Myocyte (in vitro differentiated cells): ENCODE measurements around the gene EEA1. TPM values are rescaled to one million over a fixed set of nuclear protein-coding genes. Genes with fewer than 3 reads are reported as not detected.
"Not testable (repeated sequence)": the region's sequence is repeated elsewhere in the genome, so short reads cannot be mapped to it uniquely, and the experiment has no call there.

Source experiments
- DNase-seq: peaks from one replicate; pipeline ENCODE4 v3.0.0-alpha.2; 2012; ENCODE audit warnings: low read depth
- total RNA-seq: library from RNA; depleted of rRNA; stranded (reverse); fragments of >200 nt; gene quantifications from 2 replicates; pipeline ENCODE4 v1.2.3, GENCODE V29; 2014

Gene EEA1
- total RNA-seq, 1 donor from 2014 or later = 24.9 TPM

GRCh38 chr12:92810370-92810769, 118.7 kb downstream of the EEA1 start:
- no peak for DNase-seq

DNA sequence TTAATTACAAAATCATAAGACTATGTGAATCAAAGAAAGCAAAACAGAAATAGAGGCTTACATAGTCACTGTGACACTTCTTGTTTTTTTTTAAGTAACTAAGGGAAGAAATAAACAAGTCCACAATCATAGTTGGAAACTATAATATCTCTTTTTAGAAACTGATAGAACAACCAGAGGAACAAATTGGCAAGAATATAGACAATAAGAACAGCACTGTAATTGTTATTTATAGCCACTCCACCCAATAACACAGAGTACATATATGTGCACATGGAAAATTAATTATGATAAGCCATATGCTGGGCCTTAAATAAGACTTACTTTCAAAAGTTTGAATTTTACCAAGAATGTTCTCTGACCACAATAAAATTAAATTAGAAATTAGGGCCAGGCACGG, 125.2 kb downstream of the EEA1 start:
- DNase-seq = no peak

DNA sequence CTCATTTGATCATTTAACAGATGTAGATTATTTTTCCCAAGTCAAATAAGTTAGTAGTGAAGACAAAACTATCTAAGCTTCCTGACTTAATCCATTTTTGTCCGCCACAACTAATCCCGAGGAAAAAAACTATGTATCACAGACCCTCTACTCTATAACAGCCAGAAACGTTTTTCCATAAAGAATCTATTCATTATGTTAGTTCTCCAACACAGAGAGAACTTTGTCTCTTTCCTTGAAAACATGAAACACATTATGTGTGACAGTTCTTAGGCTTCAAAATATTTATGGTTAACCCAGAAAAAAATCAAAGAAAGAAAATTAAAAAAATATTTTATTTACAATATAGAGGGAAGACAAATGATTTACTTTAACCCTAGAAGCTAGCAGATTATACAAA, 126.2 kb downstream of the EEA1 start:
- DNase-seq = no peak

DNA sequence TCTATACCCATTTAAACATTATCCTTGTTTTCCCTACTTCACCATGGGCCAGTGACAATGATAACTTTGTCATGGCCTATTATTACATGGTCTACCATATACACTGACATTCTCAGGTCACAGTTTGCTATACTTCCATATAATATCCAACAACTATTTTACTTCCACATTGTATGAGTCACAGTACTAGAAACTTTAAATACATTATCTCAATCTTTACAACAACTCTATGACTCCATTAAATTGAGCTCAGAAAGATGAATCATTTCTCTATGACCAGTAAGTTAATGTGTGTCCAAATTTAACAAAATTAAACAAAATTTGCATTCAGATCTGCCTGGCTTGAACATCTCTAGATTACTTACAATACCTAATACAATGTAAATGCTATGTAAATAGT, 132.4 kb downstream of the EEA1 start:
- no peak for DNase-seq

DNA sequence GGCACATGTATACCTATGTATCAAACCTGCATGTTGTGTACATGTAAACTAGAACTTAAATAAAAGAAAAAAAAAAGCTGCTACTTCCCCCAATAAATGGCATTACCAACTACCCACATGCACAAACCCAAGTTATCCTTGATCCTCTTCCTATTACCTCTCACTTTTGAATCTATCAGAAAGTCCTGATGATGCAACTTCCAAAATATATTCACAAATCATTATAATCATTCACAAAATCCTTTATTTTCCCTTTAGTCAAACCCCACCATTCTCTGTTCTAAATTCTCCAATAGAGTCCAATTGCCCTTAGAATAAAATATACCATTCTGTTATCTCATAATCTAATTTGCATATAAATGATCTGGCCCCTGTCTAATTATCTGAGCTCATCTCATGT, 134.3 kb downstream of the EEA1 start:
- DNase-seq = no peak

DNA sequence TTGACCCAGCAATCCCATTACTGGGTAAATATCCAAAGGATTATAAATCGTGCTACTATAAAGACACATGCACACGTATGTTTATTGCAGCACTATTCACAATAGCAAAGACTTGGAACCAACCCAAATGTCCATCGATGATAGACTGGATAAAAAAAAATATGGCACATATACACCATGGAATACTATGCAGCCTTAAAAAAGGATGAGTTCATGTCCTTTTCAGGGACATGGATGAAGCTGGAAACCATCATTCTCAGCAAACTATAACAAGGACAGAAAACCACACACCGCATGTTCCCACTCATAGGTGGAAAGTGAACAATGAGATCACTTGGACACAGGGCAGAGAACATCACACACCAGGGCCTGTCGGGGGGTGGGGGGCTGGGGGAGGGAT, 134.7 kb downstream of the EEA1 start:
- DNase-seq = not testable (repeated sequence)

DNA sequence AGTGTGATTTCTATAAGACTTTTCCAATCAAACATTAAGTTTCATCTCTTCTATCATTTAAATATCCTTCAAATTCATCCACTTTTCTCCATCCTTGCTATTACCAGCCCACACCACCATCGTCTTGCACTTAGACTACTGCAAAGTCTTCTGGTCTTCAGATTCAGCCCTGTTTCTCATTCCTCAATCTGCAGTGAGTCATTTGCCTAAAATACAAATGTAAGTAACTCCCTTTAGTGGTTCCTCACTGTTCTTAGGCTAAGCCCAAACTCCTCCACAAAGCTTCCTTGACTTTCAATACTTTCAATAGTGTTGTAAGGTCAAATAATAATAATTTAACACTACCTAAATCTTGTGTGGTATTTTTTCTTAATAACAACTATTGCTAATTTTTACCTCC, 143.1 kb downstream of the EEA1 start:
- DNase-seq = peak; percentile 74

- DNase-seq = no peak
Observed at GRCh38 chr12:92785563-92785950, 143.5 kb downstream of the EEA1 start.

DNA sequence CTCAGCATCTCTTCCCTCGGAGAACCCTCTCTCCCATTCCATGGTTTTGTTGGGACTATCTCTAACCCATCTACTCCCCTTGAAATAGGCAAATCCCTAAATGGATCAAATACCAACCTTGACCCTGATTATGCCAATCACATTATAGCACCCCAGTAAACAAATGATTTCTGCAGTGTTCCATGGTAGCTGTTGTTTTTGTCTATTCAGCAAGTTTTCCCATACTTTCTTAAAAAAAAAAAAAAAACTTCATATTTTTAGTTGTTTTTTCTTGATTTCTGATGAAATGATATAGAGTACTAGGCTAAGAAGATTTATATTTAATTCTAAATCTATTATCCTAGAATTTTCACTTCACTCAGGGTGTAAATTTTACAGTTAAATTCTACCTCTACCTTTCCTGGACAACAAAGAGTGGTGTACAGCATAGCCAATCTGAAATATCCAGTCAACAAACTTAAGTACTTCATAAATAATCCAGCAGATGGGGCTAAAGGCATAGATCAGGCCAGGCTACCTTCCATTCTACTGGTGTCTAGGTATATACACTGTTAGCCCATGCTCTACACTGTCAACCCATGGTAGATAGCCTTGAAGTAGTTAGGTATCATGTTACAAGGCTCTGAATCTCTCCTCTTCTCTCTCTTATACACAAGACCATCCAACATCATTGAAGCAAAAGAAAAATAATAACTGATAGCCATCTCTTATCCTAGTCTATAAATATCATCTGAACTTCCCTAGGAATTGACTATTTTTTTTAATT, 144.1 kb downstream of the EEA1 start:
- peak; percentile 65 for DNase-seq

- peak; percentile 70 for DNase-seq
Observed at GRCh38 chr12:92784356-92784755, 144.7 kb downstream of the EEA1 start.

DNA sequence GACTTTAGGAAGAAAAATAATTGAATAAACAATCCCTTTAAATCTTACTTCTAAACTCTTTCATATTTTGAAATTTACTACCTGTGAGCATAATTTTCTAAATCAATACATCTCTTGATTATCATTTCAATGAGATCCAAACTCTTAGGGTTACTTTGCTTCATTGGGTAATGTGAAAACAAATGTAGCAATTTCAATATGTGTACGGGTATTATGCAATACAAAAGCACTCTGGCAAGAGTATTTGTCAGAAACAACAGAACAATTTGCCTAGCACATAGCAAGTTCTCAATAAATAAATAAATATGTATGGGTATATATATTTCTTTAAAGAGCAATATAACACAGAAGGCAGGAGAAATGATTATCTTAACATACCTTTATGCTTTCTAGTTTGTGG, 149.2 kb downstream of the EEA1 start:
- no peak for DNase-seq

GRCh38 chr12:92778525-92778924, 150.6 kb downstream of the EEA1 start:
- DNase-seq = no peak

- no peak for DNase-seq
Observed at GRCh38 chr12:92775416-92775815, 153.7 kb downstream of the EEA1 start.

DNA sequence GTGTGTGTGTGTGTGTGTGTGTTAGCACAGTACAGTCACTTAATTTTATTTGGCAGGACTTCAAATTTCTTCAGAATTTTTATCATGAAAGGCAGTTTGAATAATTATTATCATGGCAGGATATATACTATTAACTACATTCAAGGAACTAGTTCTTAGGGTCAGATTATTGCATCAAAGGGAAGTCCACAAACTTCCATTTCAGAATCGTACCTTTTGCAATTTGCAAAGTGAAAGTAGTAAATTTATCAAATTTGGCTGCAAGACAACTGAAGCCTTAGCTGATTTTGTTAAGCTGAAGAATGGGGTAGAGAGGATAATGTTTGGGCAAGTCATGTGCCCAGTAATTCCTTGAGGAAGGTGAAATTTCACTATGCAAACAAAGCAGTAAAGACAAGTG, 158.1 kb downstream of the EEA1 start:
- DNase-seq = no peak

DNA sequence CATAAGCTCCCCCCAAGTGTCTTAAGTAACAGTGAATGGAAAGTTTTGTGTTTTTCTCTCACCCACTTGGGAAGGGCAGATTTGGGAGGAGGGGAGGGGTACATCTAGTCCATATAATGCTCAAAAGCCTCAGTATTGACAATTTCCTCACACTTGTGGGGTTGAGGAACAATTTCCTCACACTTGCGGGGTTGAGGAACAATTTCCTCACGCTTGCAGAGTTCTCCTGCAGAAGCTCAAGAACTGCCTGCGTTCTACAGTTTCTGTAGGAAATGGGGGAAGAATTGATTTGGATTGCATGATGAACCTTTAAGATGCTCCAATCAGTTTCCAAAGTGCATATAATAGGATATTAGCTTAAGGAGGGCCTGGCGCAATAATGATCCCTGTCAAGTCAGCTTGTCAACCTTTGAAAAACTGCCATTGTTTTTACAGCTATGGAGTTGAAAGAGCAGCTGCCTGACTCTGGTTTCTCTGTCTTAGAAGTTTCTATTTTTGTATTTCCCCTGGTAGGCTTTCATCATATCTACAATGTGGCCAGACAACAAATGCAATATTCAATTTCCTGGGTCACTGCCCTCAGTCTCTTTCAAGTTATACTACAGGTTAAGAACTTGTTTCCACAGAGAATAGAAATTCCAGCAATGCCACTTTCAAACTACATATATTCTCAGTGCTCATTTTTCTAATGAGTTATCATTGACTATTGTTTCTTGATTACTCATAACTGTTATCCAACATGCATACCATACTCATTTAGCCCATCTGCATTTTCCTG, 159.8 kb downstream of the EEA1 start:
- DNase-seq = peak; percentile 83

DNA sequence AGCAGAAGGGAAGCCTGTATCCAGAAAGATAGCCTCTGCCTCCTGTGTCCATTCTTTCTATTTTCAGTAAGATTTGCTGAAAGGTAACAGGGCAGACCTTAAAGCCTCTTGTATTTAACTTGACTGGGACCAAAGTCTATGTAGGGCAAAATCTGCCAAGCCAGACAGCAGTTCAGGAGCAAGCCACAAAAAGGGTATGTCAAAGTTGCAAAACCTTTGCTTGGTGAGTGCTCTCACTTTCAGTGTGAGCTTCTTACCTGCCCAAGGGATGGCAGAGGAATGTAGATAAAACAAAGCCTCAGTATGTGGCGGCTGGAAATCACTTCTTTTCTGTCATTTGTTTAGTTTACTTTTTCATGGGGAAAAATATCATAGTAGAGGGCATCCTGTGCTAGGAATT, 163.2 kb downstream of the EEA1 start:
- no peak for DNase-seq

GRCh38 chr12:92764831-92765230, 164.3 kb downstream of the EEA1 start:
- DNase-seq = no peak

GRCh38 chr12:92762773-92763172, 166.3 kb downstream of the EEA1 start:
- DNase-seq = no peak

DNA sequence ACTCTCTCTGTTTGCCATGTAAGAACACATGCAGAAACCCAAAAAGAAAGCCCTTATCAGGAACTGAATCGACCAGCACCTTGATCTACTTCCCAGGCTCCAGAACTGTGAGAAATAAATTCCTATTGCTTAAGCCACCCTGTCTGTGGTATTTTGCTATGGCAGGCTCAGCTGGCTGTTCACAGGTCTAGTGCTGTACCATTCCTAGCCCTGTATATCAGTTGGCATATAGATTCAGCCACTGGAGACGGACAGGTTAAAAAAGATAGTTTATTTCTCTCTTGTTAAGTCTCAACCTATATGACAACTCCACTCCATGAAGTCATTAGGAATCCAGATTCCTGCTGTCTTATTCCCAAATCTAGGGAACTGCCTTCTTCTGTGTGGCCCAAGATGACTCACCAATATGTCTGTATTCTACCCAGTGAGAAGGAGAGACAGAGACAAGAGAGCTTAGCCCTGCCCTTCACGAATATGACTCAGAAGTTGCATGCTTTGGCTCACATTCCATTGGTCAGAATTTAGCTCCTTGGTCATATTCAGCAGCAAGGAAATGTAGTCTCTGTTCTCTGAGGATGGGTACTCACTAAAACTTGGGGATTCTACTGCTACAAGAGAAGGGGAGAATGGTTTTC, 169.3 kb downstream of the EEA1 start:
- DNase-seq = peak; percentile 88

DNA sequence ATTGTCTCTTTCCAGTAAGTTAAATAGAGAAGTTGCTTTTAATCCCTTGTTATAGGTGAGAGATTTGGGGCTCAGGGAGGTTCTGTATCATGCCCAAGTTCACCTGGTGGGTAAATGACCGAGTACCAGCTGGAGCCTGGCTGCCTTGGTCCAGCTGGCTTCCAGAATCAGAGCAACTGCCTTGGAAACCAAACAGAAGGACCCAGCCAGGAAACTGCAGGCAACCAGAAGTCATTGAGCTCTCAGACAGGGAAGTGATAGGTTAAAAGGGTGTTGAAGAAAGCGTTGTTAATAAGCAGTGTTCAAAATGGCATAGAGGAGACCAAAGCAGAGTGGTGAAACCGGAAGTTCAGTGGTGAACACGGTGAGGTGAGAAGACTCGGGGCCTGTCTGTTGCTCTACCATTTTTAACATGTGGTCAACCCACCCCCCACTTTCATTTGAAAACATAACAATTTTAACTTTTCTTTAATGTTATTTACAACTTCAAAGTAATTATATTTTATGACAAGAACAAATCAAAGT, 171.4 kb downstream of the EEA1 start:
- DNase-seq = no peak

DNA sequence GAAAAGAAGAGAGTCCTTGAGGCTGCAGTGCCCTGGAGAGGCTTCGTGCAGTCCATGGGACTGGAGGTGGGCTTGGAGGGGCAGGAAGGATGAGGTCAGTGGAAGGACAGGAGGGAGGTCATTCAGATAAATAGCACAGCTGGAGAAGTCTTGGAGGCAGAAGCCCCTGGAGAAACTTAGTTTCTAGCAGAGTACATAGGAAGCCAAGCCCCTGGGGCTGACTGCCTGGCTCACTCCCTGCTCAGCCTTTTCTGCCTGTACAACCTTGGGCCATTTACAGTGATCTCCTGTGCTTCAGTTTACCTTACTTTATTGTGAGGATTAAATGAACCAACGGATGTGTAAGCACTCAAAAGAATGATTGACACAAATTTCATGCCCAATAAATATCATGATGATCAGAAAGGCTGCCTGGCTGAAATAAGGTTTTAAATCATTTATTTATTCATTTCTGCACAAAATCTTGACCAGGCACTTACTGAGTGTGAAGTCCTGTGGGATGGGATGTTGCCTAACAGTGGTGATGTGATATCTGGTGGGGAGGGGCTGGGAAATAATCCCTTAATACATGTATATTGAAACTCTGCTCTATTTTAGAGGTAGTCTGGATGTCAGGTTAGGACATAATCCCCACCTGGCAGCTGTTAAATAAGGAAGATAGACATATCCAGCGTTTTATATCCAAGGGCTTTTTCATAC, 172.0 kb downstream of the EEA1 start:
- no peak for DNase-seq
